HepG2 (cell line): ENCODE measurements around the gene ZFPM1. TPM values are rescaled to one million over a fixed set of nuclear protein-coding genes. Genes with fewer than 3 reads are reported as not detected.

ENCODE experiments used
- AGO1 ChIP-seq: fragments of 200-400 bp; formaldehyde crosslinking; IDR thresholded peaks from 2 replicates; pipeline ENCODE4 v1.6.1; 2017; ENCODE audit warnings: mild to moderate bottlenecking, low read depth, low read length, moderate library complexity; ENCODE audit not compliant: poor library complexity, severe bottlenecking
- AHR ChIP-seq: IDR thresholded peaks from 2 replicates; pipeline ENCODE4 v1.6.1; 2018; ENCODE audit warnings: missing genetic modification reagents, missing compliant biosample characterization
- ATF2 ChIP-seq: sonication (generic); formaldehyde crosslinking; IDR thresholded peaks from 2 replicates; pipeline ENCODE4 v1.4.0; 2020; ENCODE audit warnings: missing genetic modification reagents
- DR1 ChIP-seq: sonication (generic); formaldehyde crosslinking; IDR thresholded peaks from 2 replicates; pipeline ENCODE4 v1.8.0; 2021; ENCODE audit warnings: mild to moderate bottlenecking, missing genetic modification reagents, inconsistent platforms
- KLF6 ChIP-seq: IDR thresholded peaks from 2 replicates; pipeline ENCODE4 v1.8.0; 2016; ENCODE audit warnings: missing biosample characterization, missing genetic modification reagents
- MATR3 ChIP-seq: sonication (generic); formaldehyde crosslinking; IDR thresholded peaks from 2 replicates; pipeline ENCODE4 v1.4.0; 2020; ENCODE audit warnings: missing genetic modification reagents
- PRMT3 ChIP-seq: sonication (generic); formaldehyde crosslinking; IDR thresholded peaks from 2 replicates; pipeline ENCODE4 v1.8.1; 2022; ENCODE audit warnings: low read depth, mild to moderate bottlenecking, moderate library complexity, missing genetic modification reagents, borderline replicate concordance
- SIN3A ChIP-seq: IDR thresholded peaks from 2 replicates; pipeline ENCODE4 v1.6.1; 2011; ENCODE audit warnings: low read depth, mild to moderate bottlenecking, control low read depth, low read length, borderline replicate concordance
- SNAI1 ChIP-seq: sonication (generic); formaldehyde crosslinking; IDR thresholded peaks from 2 replicates; pipeline ENCODE4 v1.5.0; 2020; ENCODE audit warnings: mild to moderate bottlenecking, missing genetic modification reagents, borderline replicate concordance
- TCF7L2 ChIP-seq: IDR thresholded peaks from 2 replicates; pipeline ENCODE4 v1.6.1; 2011; ENCODE audit warnings: mild to moderate bottlenecking, low read depth, low read length, moderate library complexity
- TGIF2 ChIP-seq: IDR thresholded peaks from 2 replicates; pipeline ENCODE4 v1.6.1; 2016; ENCODE audit warnings: control low read depth, missing compliant biosample characterization
- TOE1 ChIP-seq: sonication (generic); formaldehyde crosslinking; IDR thresholded peaks from 2 replicates; pipeline ENCODE4 v1.4.0; 2020; ENCODE audit warnings: mild to moderate bottlenecking, missing genetic modification reagents
- ZFP41 ChIP-seq: sonication (generic); formaldehyde crosslinking; IDR thresholded peaks from 2 replicates; pipeline ENCODE4 v1.4.0; 2020; ENCODE audit warnings: mild to moderate bottlenecking, missing genetic modification reagents, borderline replicate concordance
- ZFY ChIP-seq: sonication (generic); formaldehyde crosslinking; IDR thresholded peaks from 2 replicates; pipeline ENCODE4 v1.4.0; 2020; ENCODE audit warnings: missing genetic modification reagents
- ZGPAT ChIP-seq: IDR thresholded peaks from 2 replicates; pipeline ENCODE4 v1.6.1; 2016; ENCODE audit warnings: mild to moderate bottlenecking
- ZNF160 ChIP-seq: sonication (generic); formaldehyde crosslinking; IDR thresholded peaks from 2 replicates; pipeline ENCODE4 v1.8.0; 2022; ENCODE audit warnings: mild to moderate bottlenecking, inconsistent platforms, missing genetic modification reagents
- ZNF280D ChIP-seq: sonication (generic); formaldehyde crosslinking; IDR thresholded peaks from 2 replicates; pipeline ENCODE4 v1.5.1; 2020; ENCODE audit warnings: mild to moderate bottlenecking, missing genetic modification reagents
- ZNF557 ChIP-seq: sonication (generic); formaldehyde crosslinking; IDR thresholded peaks from 2 replicates; pipeline ENCODE4 v1.4.0; 2020; ENCODE audit warnings: missing genetic modification reagents
- ZNF800 ChIP-seq: sonication (generic); formaldehyde crosslinking; IDR thresholded peaks from 2 replicates; pipeline ENCODE4 v1.4.0; 2020; ENCODE audit warnings: missing genetic modification reagents
- ZNF878 ChIP-seq: sonication (generic); formaldehyde crosslinking; IDR thresholded peaks from 2 replicates; pipeline ENCODE4 v1.8.1; 2023; ENCODE audit warnings: mild to moderate bottlenecking, missing genetic modification reagents, moderate library complexity
- ZNF891 ChIP-seq: sonication (generic); formaldehyde crosslinking; IDR thresholded peaks from 2 replicates; pipeline ENCODE4 v1.5.0; 2020; ENCODE audit warnings: mild to moderate bottlenecking, missing genetic modification reagents
- polyA plus RNA-seq, 8 experiments: library from polyadenylated mRNA; depleted of rRNA in 3 of 8; stranded (reverse) in 7 of 8; unstranded in 1 of 8; fragments of >200 nt; fragmentation: Illumina TruSeq in 4 of 8; extraction: Trizol in 4 of 8; gene quantifications; 2 replicates each; pipeline versions ENCODE4 v1.2.1 to v1.2.3, GENCODE V29; 2011 to 2016; ENCODE audit warnings: low read depth in 4 of 8, missing spikeins in 1 of 8, mixed read lengths in 1 of 8; ENCODE audit not compliant: insufficient read depth in 1 of 8
- total RNA-seq, 5 experiments: library from RNA; depleted of rRNA; stranded (reverse); fragments of >200 nt; fragmentation: Illumina TruSeq; extraction: Trizol; gene quantifications; 2 replicates each; pipeline ENCODE4 v1.2.3, GENCODE V29; 2016; ENCODE audit warnings: low read depth in 1 of 5

The ZFPM1 gene
- total and polyA plus RNA-seq, 2 of the 13 experiments (the other 11 are each of a cell fraction or from before 2014, with no cell fraction given): 1.3 to 3.8 TPM

- TF ChIP-seq ZNF280D: no peak
- TF ChIP-seq ZNF800: no peak
- no peak for TF ChIP-seq AGO1
- no peak for TF ChIP-seq TCF7L2
- TF ChIP-seq AHR (CRISPR knock-in tag): no peak
- peak; percentile 3; the same call in 1 of the 2 replicates for TF ChIP-seq ZFY (CRISPR knock-in tag)
- TF ChIP-seq ZGPAT (CRISPR knock-in tag): no peak
- no peak for TF ChIP-seq SNAI1 (CRISPR knock-in tag)
- no peak for TF ChIP-seq ATF2 (CRISPR knock-in tag)
- TF ChIP-seq ZNF557: no peak
- TF ChIP-seq ZFP41 (CRISPR knock-in tag): no peak
- TF ChIP-seq PRMT3 (CRISPR knock-in tag): no peak
- TF ChIP-seq TOE1: no peak
- no peak for TF ChIP-seq KLF6 (CRISPR knock-in tag)
- TF ChIP-seq ZNF878: no peak
- no peak for TF ChIP-seq TGIF2 (CRISPR knock-in tag)
- no peak for TF ChIP-seq ZNF160 (CRISPR knock-in tag)
- no peak for TF ChIP-seq MATR3
- TF ChIP-seq DR1 (CRISPR knock-in tag): peak; percentile 45; the same call in 1 of the 2 replicates
- no peak for TF ChIP-seq SIN3A
- TF ChIP-seq ZNF891 (CRISPR knock-in tag): 0 out of 2 replicates have a peak, but pooled peaks have one; percentile 70
Measured at GRCh38 chr16:88489163-88489741, 36.2 kb downstream of the ZFPM1 start (continued).
